Hepatocyte (in vitro differentiated cells): ENCODE measurements around the gene FAM78A.

Experiments
- EZH2phosphoT487 ChIP-seq: fragments of 200-600 bp; sonication (generic); IDR thresholded peaks from one replicate; pipeline ENCODE4 v1.6.1; 2018; ENCODE audit warnings: antibody characterized with exemption, mild to moderate bottlenecking, low read depth, moderate library complexity; ENCODE audit not compliant: unreplicated experiment, severe bottlenecking
- TF ChIP-seq, protein P1 (sequence below): fragments of 200-600 bp; sonication (generic); IDR thresholded peaks from 2 replicates; pipeline ENCODE4 v1.5.1; 2016; ENCODE audit warnings: antibody characterized with exemption, mild to moderate bottlenecking; ENCODE audit not compliant: poor library complexity

DNA sequence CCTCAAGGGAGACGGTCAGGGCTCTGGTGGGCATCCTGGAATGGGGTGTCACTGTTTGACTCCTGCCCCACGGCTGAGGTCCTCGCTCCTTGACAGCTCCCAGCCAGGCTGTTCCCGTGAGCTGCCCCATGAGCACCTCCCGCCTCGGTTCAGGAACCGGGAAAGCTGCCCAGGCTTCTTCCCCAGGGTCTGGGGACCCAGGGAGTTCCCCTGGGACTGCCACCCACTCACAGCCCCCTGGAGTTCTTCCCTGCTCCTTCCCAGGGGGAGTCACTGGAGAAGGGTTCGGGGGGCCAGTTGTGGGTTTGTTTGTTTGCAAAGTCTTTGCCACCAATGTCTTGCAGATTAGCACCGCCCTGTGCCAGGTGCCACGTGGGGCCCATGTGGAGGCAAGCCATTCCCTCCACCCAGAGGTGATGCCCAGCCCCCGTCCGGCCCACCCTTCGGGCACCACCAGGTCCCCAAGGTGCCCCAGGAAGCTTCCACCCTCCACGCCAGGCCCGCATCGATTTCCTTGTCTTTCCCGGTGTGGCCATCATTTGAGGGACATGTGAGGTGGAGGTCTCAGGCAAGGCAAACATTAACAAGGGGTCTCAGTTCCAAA is 14.6 kb upstream of the FAM78A start:
- TF ChIP-seq, protein P1, sequence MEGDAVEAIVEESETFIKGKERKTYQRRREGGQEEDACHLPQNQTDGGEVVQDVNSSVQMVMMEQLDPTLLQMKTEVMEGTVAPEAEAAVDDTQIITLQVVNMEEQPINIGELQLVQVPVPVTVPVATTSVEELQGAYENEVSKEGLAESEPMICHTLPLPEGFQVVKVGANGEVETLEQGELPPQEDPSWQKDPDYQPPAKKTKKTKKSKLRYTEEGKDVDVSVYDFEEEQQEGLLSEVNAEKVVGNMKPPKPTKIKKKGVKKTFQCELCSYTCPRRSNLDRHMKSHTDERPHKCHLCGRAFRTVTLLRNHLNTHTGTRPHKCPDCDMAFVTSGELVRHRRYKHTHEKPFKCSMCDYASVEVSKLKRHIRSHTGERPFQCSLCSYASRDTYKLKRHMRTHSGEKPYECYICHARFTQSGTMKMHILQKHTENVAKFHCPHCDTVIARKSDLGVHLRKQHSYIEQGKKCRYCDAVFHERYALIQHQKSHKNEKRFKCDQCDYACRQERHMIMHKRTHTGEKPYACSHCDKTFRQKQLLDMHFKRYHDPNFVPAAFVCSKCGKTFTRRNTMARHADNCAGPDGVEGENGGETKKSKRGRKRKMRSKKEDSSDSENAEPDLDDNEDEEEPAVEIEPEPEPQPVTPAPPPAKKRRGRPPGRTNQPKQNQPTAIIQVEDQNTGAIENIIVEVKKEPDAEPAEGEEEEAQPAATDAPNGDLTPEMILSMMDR = no peak
- no peak for TF ChIP-seq EZH2phosphoT487
